Mesothelial cell of epicardium (in vitro differentiated cells): ENCODE measurements around the gene TAGLN2. TPM values are rescaled to one million over a fixed set of nuclear protein-coding genes. Genes with fewer than 3 reads are reported as not detected.

ENCODE experiments used
- DNase-seq, 2 experiments: peaks; one replicate each; pipeline ENCODE4 v3.0.0; 2021; ENCODE audit warnings: low spot score in 2 of 2; ENCODE audit not compliant: unreplicated experiment in 2 of 2
- H3K27ac Mint-ChIP-seq: 2 replicates; pipeline ENCODE4 v1.8.0; 2021; ENCODE audit warnings: mixed read lengths
- H3K27me3 Mint-ChIP-seq: 2 replicates; pipeline ENCODE4 v1.8.0; 2021; ENCODE audit warnings: low read depth, mixed read lengths
- H3K36me3 Mint-ChIP-seq: 2 replicates; pipeline ENCODE4 v1.8.0; 2021; ENCODE audit warnings: mixed read lengths
- H3K4me1 Mint-ChIP-seq: 2 replicates; pipeline ENCODE4 v1.8.0; 2021; ENCODE audit warnings: mixed read lengths
- H3K4me3 Mint-ChIP-seq: 2 replicates; pipeline ENCODE4 v1.8.0; 2021; ENCODE audit warnings: mild to moderate bottlenecking, moderate library complexity, mixed read lengths
- H3K9me3 Mint-ChIP-seq: 2 replicates; pipeline ENCODE4 v1.8.0; 2021; ENCODE audit warnings: mixed read lengths
- total RNA-seq: library from RNA; stranded (reverse); gene quantifications from 3 replicates; pipeline ENCODE4 v1.2.1, GENCODE V29; 2021
- TF ChIP-seq, protein P1 (sequence below): fragments of 200-600 bp; sonication (generic); IDR thresholded peaks from one replicate; pipeline ENCODE4 v1.5.0; 2021; ENCODE audit warnings: antibody characterized with exemption; ENCODE audit not compliant: unreplicated experiment

Gene TAGLN2
- total RNA-seq, 1 donor from 2014 or later = 41.6 TPM

DNA sequence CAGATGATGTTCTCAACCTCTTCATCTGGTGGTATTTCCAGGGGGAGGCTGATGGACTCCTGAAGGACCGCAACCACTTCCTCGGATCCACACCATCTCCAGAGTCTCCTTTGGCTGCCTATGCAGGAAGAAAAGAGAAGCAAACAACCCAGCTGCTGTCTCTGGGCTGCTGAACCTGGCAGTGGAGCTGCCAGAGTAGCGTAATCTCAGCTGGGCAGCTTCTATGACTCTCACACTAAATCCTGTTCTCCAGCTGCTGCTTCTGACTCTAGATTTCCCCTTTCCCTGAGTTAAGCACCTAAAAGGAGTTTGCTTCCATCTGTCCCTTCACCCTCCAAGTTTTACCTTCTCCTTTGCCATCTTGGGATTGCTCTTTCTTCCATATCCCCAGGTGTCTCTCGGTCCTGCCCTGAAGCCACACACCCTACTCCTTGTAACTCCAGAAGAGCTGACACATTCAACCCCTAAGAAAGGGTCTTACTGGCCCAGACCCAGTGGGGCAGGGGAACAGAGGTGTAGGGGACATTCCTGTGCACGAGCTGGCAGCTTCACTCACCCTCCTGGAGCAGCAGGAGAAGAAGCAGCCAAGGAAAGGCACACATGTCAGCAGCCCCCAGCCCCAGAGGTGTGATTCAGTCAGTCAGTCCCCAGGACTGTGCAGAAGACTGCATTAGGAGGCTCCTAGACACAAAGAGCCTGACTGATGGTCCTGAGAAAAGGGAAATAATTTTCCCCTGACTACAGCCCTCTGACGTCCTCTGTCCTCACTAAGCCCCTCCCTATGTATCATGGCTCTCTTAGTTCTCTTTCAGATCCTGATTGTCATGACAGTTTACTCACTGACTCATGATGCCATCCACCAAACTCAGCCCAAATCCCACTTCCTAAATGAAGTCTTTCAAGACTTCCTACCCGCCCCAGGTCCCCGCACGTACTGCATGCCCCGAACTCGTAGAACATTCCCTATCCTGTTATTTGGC is 28.5 kb upstream of the TAGLN2 start, which contains the start of gene SLAMF9:
Gene SLAMF9 (minus strand): TSS at position 702 of the 980 bp plus-strand sequence. CDS start 100 bp downstream, at position 602.
- no peak within 1 kb of the TSS for H3K27ac Mint-ChIP-seq
- no peak for DNase-seq
- peaks cover 28% of the 10 kb centered on the region for H3K4me1 Mint-ChIP-seq
- no peaks in the 10 kb centered on the region for H3K36me3 Mint-ChIP-seq
- TF ChIP-seq, protein P1, sequence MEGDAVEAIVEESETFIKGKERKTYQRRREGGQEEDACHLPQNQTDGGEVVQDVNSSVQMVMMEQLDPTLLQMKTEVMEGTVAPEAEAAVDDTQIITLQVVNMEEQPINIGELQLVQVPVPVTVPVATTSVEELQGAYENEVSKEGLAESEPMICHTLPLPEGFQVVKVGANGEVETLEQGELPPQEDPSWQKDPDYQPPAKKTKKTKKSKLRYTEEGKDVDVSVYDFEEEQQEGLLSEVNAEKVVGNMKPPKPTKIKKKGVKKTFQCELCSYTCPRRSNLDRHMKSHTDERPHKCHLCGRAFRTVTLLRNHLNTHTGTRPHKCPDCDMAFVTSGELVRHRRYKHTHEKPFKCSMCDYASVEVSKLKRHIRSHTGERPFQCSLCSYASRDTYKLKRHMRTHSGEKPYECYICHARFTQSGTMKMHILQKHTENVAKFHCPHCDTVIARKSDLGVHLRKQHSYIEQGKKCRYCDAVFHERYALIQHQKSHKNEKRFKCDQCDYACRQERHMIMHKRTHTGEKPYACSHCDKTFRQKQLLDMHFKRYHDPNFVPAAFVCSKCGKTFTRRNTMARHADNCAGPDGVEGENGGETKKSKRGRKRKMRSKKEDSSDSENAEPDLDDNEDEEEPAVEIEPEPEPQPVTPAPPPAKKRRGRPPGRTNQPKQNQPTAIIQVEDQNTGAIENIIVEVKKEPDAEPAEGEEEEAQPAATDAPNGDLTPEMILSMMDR = no peak
- H3K27me3 Mint-ChIP-seq = peaks cover 17% of the 10 kb centered on the region
- H3K4me3 Mint-ChIP-seq = no peak within 1 kb of the TSS
- H3K9me3 Mint-ChIP-seq = no peaks in the 10 kb centered on the region

DNA sequence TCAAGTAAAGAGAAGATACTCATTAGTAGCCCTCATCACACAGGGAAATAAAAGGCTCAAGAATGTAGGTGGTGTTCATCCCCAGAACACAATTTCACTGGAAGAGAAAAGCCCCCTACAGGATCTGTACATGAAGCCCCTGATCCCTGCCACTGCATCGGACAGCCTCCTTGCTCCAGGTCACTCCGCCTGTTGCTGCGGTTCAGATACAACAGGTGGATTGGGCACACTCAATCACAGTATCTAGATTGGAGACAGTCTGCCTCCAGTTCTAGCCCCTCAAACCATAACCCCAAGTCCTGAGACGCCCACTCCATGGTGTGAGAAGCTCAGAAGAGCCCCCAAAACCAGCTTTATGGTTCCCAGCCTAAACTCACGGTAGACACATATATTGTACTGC is 27.6 kb upstream of the TAGLN2 start:
- TF ChIP-seq, protein P1 = no peak
- peaks cover 20% of the 10 kb centered on the region for H3K27me3 Mint-ChIP-seq
- H3K36me3 Mint-ChIP-seq = no peaks in the 10 kb centered on the region
- H3K9me3 Mint-ChIP-seq = no peaks in the 10 kb centered on the region
- H3K4me1 Mint-ChIP-seq = peaks cover 33% of the 10 kb centered on the region
- no peak overlapping the region for H3K27ac Mint-ChIP-seq
- no peak overlapping the region for H3K4me3 Mint-ChIP-seq
- no peak for DNase-seq

DNA sequence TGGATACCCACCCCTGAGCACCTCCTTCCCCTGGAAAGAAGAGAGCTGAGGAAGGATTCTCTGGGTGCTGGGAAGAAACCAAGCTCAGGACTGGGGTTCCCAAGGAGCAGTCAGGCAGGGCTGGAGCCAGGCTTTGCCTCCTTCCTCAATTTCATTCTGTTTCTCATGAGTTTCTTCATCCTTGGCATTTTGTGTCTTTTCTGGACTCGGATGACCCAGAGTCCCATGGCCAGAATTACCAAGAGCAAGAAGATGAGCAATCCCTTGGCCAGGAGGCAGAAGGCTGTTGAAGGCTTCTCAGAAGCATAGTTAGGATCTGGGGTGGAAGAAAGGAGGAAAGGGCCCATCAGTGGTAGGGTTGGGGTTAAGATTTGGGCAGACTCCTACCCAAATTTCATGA is 26.2 kb upstream of the TAGLN2 start:
- TF ChIP-seq, protein P1 = no peak
- Mint-ChIP-seq H3K4me3 (no peak overlapping the region), H3K27me3 (peaks cover 20% of the 10 kb centered on the region), H3K36me3 (no peaks in the 10 kb centered on the region), H3K9me3 (no peaks in the 10 kb centered on the region), H3K27ac (no peak overlapping the region), H3K4me1 (peaks cover 39% of the 10 kb centered on the region)
- no peak for DNase-seq

DNA sequence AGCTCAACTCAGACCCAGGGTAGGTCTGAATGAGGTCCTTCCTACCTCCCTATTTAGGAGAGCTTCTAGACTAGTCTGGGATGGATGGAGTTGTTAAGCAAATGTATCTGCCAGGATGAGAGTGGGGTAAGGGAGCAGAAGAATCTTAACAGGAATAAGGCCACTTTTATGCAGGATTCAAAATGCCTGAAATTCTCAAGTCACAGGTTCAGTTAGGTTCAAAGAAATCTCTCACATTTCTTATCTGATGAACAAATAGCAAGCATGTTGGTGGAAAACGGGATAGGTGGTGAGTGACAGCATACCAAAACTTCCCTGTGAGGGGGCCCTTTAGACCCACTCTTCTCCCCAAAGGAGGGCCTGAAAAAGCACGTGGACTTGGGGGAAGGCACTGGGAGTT is 25.7 kb upstream of the TAGLN2 start:
- Mint-ChIP-seq H3K4me3 (no peak overlapping the region), H3K4me1 (peaks cover 45% of the 10 kb centered on the region), H3K27me3 (peaks cover 20% of the 10 kb centered on the region), H3K36me3 (no peaks in the 10 kb centered on the region), H3K9me3 (no peaks in the 10 kb centered on the region), H3K27ac (no peak overlapping the region)
- DNase-seq = no peak
- TF ChIP-seq, protein P1 = no peak

DNA sequence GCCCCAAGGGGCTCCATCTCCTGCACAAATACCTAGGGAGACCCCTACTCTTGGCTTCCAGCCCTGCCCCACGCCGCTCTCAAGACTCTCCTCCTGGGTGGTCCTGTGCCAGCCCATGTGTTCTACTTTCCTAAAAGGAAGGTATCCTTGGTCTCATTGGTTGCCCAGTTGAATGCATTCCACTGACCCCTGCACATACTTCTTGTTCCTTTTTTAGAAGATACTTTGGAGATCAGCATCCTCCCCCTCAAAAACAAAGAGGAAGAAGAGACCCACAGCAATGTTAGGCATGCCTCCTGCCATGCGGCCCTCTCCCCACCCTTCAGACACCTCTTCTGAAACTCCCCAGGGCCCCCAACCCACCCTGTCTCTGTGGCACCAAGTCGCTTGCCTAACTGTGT is 24.7 kb upstream of the TAGLN2 start:
- Mint-ChIP-seq H3K4me1 (peaks cover 48% of the 10 kb centered on the region), H3K4me3 (no peak overlapping the region), H3K27ac (no peak overlapping the region), H3K9me3 (no peaks in the 10 kb centered on the region), H3K36me3 (no peaks in the 10 kb centered on the region), H3K27me3 (peaks cover 17% of the 10 kb centered on the region)
- no peak for DNase-seq
- TF ChIP-seq, protein P1 = no peak
